ENCODE measurements around the gene HHEX.

DNA sequence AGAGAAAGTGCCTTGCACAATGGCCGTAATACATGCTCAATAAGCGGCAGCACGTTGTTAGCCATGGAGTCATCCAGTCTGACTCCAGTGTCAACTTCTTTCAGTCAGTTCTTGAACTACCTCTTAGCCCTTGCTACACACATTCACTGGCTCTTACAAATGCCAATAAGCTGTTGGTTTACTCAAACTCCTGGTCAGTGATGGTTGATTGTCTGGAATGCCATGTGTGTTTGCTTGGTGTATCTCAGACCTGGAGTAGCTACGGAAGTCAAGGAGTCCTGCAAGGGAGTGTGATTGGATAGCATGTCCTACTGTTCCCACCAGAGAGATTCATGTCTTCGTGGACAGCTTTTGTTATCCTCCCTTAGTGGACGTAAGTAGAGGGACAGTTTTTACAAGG lies 37.4 kb downstream of the HHEX start:
- TF ChIP-seq EZH2 (IDR thresholded peaks at IDR 0.05; ENCODE audit: low read length): no peak
- TF ChIP-seq, protein P1, sequence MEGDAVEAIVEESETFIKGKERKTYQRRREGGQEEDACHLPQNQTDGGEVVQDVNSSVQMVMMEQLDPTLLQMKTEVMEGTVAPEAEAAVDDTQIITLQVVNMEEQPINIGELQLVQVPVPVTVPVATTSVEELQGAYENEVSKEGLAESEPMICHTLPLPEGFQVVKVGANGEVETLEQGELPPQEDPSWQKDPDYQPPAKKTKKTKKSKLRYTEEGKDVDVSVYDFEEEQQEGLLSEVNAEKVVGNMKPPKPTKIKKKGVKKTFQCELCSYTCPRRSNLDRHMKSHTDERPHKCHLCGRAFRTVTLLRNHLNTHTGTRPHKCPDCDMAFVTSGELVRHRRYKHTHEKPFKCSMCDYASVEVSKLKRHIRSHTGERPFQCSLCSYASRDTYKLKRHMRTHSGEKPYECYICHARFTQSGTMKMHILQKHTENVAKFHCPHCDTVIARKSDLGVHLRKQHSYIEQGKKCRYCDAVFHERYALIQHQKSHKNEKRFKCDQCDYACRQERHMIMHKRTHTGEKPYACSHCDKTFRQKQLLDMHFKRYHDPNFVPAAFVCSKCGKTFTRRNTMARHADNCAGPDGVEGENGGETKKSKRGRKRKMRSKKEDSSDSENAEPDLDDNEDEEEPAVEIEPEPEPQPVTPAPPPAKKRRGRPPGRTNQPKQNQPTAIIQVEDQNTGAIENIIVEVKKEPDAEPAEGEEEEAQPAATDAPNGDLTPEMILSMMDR (optimal IDR thresholded peaks at IDR 0.05 in 1 of 3, IDR thresholded peaks at IDR 0.05 in 1 of 3, conservative IDR thresholded peaks at IDR 0.05 in 1 of 3; ENCODE audit: extremely low read depth in 1 of 3, insufficient read depth in 2 of 3, low read length in 3 of 3): no peak
